Nephron progenitor cell (in vitro differentiated cells): ENCODE data around the gene WFDC5.

Experiments used
- DNase-seq: peaks from one replicate; pipeline ENCODE4 v3.0.0; 2021
- H3K27ac Mint-ChIP-seq: 2 replicates; pipeline ENCODE4 v1.8.0; 2021; ENCODE audit warnings: mild to moderate bottlenecking, moderate library complexity, mixed read lengths
- H3K27me3 Mint-ChIP-seq: 2 replicates; pipeline ENCODE4 v1.8.0; 2021; ENCODE audit warnings: mild to moderate bottlenecking, low read depth, mixed read lengths; ENCODE audit not compliant: poor library complexity
- H3K36me3 Mint-ChIP-seq: 2 replicates; pipeline ENCODE4 v1.8.0; 2021; ENCODE audit warnings: low read depth, mixed read lengths
- H3K4me1 Mint-ChIP-seq: 2 replicates; pipeline ENCODE4 v1.8.0; 2021; ENCODE audit warnings: mixed read lengths
- H3K4me3 Mint-ChIP-seq: 2 replicates; pipeline ENCODE4 v1.8.0; 2021; ENCODE audit warnings: mild to moderate bottlenecking, moderate library complexity, mixed read lengths
- H3K9me3 Mint-ChIP-seq: 2 replicates; pipeline ENCODE4 v1.8.0; 2021; ENCODE audit warnings: mild to moderate bottlenecking, moderate library complexity, mixed read lengths
- CTCF ChIP-seq: fragments of 200-600 bp; sonication (generic); IDR thresholded peaks from 2 replicates; pipeline ENCODE4 v1.5.0; 2021; ENCODE audit warnings: antibody characterized with exemption

Gene WFDC5

GRCh38 chr20:45077559-45077958 lies 37.4 kb downstream of the WFDC5 start:
- Mint-ChIP-seq H3K9me3 (peaks cover 12% of the 10 kb centered on the region), H3K4me1 (peaks cover 31% of the 10 kb centered on the region), H3K27me3 (no peaks in the 10 kb centered on the region), H3K27ac (no peak overlapping the region), H3K4me3 (no peak overlapping the region), H3K36me3 (peaks cover 65% of the 10 kb centered on the region)
- no peak for DNase-seq
- no peak for TF ChIP-seq CTCF

- Mint-ChIP-seq H3K9me3 (no peaks in the 10 kb centered on the region), H3K36me3 (peaks cover 34% of the 10 kb centered on the region), H3K27ac (peak overlapping the region; percentile 30), H3K27me3 (no peaks in the 10 kb centered on the region), H3K4me1 (peaks cover 38% of the 10 kb centered on the region), H3K4me3 (no peak overlapping the region)
- no peak for DNase-seq
- no peak for TF ChIP-seq CTCF
These were observed 41.8 kb downstream of the WFDC5 start for GRCh38 chr20:45073221-45073620.

- Mint-ChIP-seq H3K36me3 (peaks cover 28% of the 10 kb centered on the region), H3K27me3 (no peaks in the 10 kb centered on the region), H3K27ac (no peak overlapping the region), H3K4me1 (peaks cover 32% of the 10 kb centered on the region), H3K4me3 (no peak overlapping the region), H3K9me3 (no peaks in the 10 kb centered on the region)
- no peak for TF ChIP-seq CTCF
- DNase-seq = no peak
These were observed 42.9 kb downstream of the WFDC5 start for GRCh38 chr20:45072066-45072465.

GRCh38 chr20:45070932-45071632 lies 43.9 kb downstream of the WFDC5 start:
- no peak for TF ChIP-seq CTCF
- H3K4me3 Mint-ChIP-seq = no peak overlapping the region
- no peaks in the 10 kb centered on the region for H3K9me3 Mint-ChIP-seq
- peak overlapping the region; percentile 42 for H3K27ac Mint-ChIP-seq
- peaks cover 18% of the 10 kb centered on the region for H3K36me3 Mint-ChIP-seq
- DNase-seq = no peak
- H3K27me3 Mint-ChIP-seq = no peaks in the 10 kb centered on the region
- peaks cover 22% of the 10 kb centered on the region for H3K4me1 Mint-ChIP-seq

- no peak overlapping the region for H3K27ac Mint-ChIP-seq
- H3K36me3 Mint-ChIP-seq = peaks cover 23% of the 10 kb centered on the region
- TF ChIP-seq CTCF = no peak
- H3K27me3 Mint-ChIP-seq = no peaks in the 10 kb centered on the region
- no peak overlapping the region for H3K4me3 Mint-ChIP-seq
- H3K9me3 Mint-ChIP-seq = peaks cover 5% of the 10 kb centered on the region
- no peak for DNase-seq
- peaks cover 17% of the 10 kb centered on the region for H3K4me1 Mint-ChIP-seq
These were observed 45.7 kb downstream of the WFDC5 start for GRCh38 chr20:45069261-45069660.

GRCh38 chr20:45067558-45067957 lies 47.4 kb downstream of the WFDC5 start:
- peaks cover 13% of the 10 kb centered on the region for H3K9me3 Mint-ChIP-seq
- no peak overlapping the region for H3K27ac Mint-ChIP-seq
- DNase-seq = no peak
- H3K27me3 Mint-ChIP-seq = peaks cover 4% of the 10 kb centered on the region
- peaks cover 7% of the 10 kb centered on the region for H3K4me1 Mint-ChIP-seq
- H3K36me3 Mint-ChIP-seq = peaks cover 34% of the 10 kb centered on the region
- no peak overlapping the region for H3K4me3 Mint-ChIP-seq
- no peak for TF ChIP-seq CTCF
